Measurements from ENCODE around the gene RAD21L1.

DNA sequence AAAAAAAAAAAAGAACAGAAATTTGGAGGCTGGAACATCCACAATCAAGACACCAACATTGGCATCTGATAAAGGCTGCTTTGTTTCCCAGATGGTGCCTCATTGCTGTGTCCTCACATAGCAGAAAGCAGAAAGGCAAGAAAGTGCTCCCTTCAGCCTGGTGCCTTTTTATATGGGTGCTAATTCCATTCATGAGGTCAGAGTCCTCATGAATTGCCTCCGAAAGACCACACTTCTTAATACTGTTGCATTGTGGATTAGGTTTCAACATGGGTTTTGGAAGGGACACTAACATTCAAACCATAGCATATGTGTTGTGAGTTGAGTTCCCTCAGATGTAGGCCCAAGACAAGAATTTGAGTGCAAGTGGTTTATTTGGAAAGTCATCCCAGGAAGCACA lies 30.6 kb upstream of the RAD21L1 start:
- TF ChIP-seq, protein P1, sequence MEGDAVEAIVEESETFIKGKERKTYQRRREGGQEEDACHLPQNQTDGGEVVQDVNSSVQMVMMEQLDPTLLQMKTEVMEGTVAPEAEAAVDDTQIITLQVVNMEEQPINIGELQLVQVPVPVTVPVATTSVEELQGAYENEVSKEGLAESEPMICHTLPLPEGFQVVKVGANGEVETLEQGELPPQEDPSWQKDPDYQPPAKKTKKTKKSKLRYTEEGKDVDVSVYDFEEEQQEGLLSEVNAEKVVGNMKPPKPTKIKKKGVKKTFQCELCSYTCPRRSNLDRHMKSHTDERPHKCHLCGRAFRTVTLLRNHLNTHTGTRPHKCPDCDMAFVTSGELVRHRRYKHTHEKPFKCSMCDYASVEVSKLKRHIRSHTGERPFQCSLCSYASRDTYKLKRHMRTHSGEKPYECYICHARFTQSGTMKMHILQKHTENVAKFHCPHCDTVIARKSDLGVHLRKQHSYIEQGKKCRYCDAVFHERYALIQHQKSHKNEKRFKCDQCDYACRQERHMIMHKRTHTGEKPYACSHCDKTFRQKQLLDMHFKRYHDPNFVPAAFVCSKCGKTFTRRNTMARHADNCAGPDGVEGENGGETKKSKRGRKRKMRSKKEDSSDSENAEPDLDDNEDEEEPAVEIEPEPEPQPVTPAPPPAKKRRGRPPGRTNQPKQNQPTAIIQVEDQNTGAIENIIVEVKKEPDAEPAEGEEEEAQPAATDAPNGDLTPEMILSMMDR (IDR thresholded peaks at IDR 0.05; ENCODE audit: poor library complexity, severe bottlenecking) = no peak
- TF ChIP-seq EZH2 (IDR thresholded peaks at IDR 0.05; ENCODE audit: borderline replicate concordance, insufficient read depth, low read length, poor library complexity, severe bottlenecking) (no peak), POLR2AphosphoS5 (IDR thresholded peaks at IDR 0.05) (no peak), EP300 (conservative IDR thresholded peaks at IDR 0.05; ENCODE audit: poor library complexity, severe bottlenecking) (no peak), RAD21 (conservative IDR thresholded peaks at IDR 0.05) (no peak), SMC3 (conservative IDR thresholded peaks at IDR 0.05; ENCODE audit: poor library complexity) (no peak), TAF1 (IDR thresholded peaks at IDR 0.05; ENCODE audit: low read depth) (no peak), MXI1 (conservative IDR thresholded peaks at IDR 0.05; ENCODE audit: poor library complexity, severe bottlenecking) (no peak)
- TF ChIP-seq, protein P2, sequence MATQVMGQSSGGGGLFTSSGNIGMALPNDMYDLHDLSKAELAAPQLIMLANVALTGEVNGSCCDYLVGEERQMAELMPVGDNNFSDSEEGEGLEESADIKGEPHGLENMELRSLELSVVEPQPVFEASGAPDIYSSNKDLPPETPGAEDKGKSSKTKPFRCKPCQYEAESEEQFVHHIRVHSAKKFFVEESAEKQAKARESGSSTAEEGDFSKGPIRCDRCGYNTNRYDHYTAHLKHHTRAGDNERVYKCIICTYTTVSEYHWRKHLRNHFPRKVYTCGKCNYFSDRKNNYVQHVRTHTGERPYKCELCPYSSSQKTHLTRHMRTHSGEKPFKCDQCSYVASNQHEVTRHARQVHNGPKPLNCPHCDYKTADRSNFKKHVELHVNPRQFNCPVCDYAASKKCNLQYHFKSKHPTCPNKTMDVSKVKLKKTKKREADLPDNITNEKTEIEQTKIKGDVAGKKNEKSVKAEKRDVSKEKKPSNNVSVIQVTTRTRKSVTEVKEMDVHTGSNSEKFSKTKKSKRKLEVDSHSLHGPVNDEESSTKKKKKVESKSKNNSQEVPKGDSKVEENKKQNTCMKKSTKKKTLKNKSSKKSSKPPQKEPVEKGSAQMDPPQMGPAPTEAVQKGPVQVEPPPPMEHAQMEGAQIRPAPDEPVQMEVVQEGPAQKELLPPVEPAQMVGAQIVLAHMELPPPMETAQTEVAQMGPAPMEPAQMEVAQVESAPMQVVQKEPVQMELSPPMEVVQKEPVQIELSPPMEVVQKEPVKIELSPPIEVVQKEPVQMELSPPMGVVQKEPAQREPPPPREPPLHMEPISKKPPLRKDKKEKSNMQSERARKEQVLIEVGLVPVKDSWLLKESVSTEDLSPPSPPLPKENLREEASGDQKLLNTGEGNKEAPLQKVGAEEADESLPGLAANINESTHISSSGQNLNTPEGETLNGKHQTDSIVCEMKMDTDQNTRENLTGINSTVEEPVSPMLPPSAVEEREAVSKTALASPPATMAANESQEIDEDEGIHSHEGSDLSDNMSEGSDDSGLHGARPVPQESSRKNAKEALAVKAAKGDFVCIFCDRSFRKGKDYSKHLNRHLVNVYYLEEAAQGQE (IDR thresholded peaks at IDR 0.05; ENCODE audit: borderline replicate concordance) = no peak

Data from neural cell (in vitro differentiated cells).